GM12892 (cell line): ENCODE results near the gene TBC1D22A.

Source experiments
- POLR2A ChIP-seq: IDR thresholded peaks from 2 replicates; pipeline ENCODE4 v1.6.1; 2011; ENCODE audit warnings: low read depth, low read length, control low read depth
- POLR2AphosphoS5 ChIP-seq: IDR thresholded peaks from 2 replicates; pipeline ENCODE4 v1.6.1; 2011; ENCODE audit warnings: low read depth, low read length, control low read depth

DNA sequence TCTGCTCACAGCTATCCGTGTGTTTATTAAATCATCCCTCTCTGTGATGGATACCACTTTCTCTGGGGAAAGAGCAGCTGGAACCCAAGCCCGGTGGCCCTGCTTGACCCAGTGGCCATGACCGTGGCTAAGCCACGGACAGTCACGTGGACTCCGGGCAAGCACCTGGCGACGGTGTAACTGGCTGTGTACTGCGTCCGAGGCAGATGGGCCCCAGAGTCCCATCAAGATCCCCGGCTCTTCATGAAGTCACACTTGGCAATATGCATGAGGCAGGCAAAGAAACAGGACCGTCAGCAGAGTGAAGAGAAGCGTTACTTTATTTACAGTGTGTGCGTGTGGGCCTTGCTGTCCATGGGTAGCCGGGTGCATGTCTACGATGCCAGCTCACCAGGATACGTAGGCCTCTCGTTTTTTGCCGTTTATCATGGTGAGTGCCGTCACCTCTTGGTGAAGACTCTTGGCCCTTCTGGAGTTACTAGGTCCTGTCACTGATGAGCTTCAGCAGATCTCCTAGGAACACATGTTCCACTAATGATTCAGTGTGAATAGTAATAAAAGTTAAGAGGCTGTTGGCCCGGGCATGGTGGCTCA lies 366.3 kb downstream of the TBC1D22A start:
- no peak for TF ChIP-seq POLR2A
- no peak for TF ChIP-seq POLR2AphosphoS5
